AG09309 (cell line): ENCODE results near the gene UQCC5.

ENCODE experiments used
- DNase-seq: peaks from one replicate; pipeline ENCODE4 v3.0.0-alpha.2; 2010; ENCODE audit warnings: low read depth
- H3K4me3 ChIP-seq: 2 replicates; pipeline ENCODE4 v1.5.1; 2011; ENCODE audit warnings: mild to moderate bottlenecking, low read depth, low read length, moderate library complexity; ENCODE audit not compliant: control insufficient read depth
- TF ChIP-seq, protein P1 (sequence below): IDR thresholded peaks from 2 replicates; pipeline ENCODE4 v1.5.1; 2011; ENCODE audit warnings: mild to moderate bottlenecking, low read depth, low read length, inconsistent platforms; ENCODE audit not compliant: insufficient read depth, control insufficient read depth; ENCODE audit errors: missing control alignments

The UQCC5 gene

GRCh38 chr3:52544937-52545336 lies 8.5 kb downstream of the UQCC5 start:
- no peak overlapping the region for H3K4me3 ChIP-seq
- TF ChIP-seq, protein P1, sequence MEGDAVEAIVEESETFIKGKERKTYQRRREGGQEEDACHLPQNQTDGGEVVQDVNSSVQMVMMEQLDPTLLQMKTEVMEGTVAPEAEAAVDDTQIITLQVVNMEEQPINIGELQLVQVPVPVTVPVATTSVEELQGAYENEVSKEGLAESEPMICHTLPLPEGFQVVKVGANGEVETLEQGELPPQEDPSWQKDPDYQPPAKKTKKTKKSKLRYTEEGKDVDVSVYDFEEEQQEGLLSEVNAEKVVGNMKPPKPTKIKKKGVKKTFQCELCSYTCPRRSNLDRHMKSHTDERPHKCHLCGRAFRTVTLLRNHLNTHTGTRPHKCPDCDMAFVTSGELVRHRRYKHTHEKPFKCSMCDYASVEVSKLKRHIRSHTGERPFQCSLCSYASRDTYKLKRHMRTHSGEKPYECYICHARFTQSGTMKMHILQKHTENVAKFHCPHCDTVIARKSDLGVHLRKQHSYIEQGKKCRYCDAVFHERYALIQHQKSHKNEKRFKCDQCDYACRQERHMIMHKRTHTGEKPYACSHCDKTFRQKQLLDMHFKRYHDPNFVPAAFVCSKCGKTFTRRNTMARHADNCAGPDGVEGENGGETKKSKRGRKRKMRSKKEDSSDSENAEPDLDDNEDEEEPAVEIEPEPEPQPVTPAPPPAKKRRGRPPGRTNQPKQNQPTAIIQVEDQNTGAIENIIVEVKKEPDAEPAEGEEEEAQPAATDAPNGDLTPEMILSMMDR, result no peak
- DNase-seq, result no peak

GRCh38 chr3:52546111-52546901 lies 9.9 kb downstream of the UQCC5 start:
- no peak for DNase-seq
- TF ChIP-seq, protein P1, result no peak
- no peak overlapping the region for H3K4me3 ChIP-seq

GRCh38 chr3:52547143-52547542 lies 10.7 kb downstream of the UQCC5 start:
- H3K4me3 ChIP-seq, result no peak overlapping the region
- TF ChIP-seq, protein P1, result no peak
- DNase-seq, result no peak

- DNase-seq, result no peak
- H3K4me3 ChIP-seq, result no peak overlapping the region
- TF ChIP-seq, protein P1, result no peak
Measured at GRCh38 chr3:52551118-52551517, 14.7 kb downstream of the UQCC5 start.

DNA sequence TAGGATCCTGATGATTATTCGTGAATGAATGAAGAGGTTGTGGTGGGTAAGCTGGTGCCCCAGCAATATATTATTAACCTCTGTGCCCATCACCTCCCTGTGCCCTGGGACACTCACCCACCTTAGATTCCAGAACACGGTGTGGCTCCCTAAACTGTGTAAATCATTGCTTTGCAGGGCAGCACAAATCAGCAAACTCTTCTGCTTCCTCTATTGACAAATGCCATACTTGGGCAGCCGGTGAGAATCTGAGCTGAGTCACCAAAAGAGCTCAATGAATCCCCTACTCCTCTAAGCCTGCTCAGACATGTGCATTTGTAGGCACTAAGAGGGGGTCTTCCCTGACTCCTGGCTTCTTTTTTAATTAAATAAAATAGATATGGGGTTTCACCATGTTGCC lies 15.7 kb downstream of the UQCC5 start:
- DNase-seq, result no peak
- TF ChIP-seq, protein P1, result no peak
- no peak overlapping the region for H3K4me3 ChIP-seq

GRCh38 chr3:52554026-52554755 lies 17.8 kb downstream of the UQCC5 start:
- no peak for DNase-seq
- no peak overlapping the region for H3K4me3 ChIP-seq
- TF ChIP-seq, protein P1, result no peak
